Fibroblast of lung (primary cell): ENCODE data around the gene KNTC1. TPM values are rescaled to one million over a fixed set of nuclear protein-coding genes. Genes with fewer than 3 reads are reported as not detected.

Experiments used
- DNase-seq, 2 donors: peaks; one replicate each; pipeline versions ENCODE4 v3.0.0 to v3.0.0-alpha.2; 2010; ENCODE audit warnings: low read depth in 2 of 2
- H2AFZ ChIP-seq: 2 replicates; pipeline ENCODE4 v1.5.1; 2012; ENCODE audit warnings: low read length, control low read depth, inconsistent platforms
- H3K27ac ChIP-seq: 2 replicates; pipeline ENCODE4 v1.5.1; 2011; ENCODE audit warnings: low read length, control low read depth; ENCODE audit not compliant: insufficient read depth
- H3K27me3 ChIP-seq: 2 replicates; pipeline ENCODE4 v1.5.1; 2011; ENCODE audit warnings: mild to moderate bottlenecking, low read length; ENCODE audit not compliant: control insufficient read depth, insufficient read depth
- H3K36me3 ChIP-seq: 2 replicates; pipeline ENCODE4 v1.5.1; 2011; ENCODE audit warnings: low read length; ENCODE audit not compliant: control insufficient read depth, insufficient read depth
- H3K4me1 ChIP-seq: 2 replicates; pipeline ENCODE4 v1.5.1; 2011; ENCODE audit warnings: low read length; ENCODE audit not compliant: control insufficient read depth, insufficient read depth; ENCODE audit errors: extremely low read depth
- H3K4me2 ChIP-seq: 2 replicates; pipeline ENCODE4 v1.5.1; 2011; ENCODE audit warnings: low read length, control low read depth; ENCODE audit not compliant: insufficient read depth; ENCODE audit errors: extremely low read depth
- H3K4me3 ChIP-seq, 4 experiments: fragments of 200-600 bp in 1 of 4; sonication (generic) in 1 of 4; replicated peaks in 1 of 4; 2 replicates each; pipeline ENCODE4 v1.5.1; 2011 to 2016; ENCODE audit warnings: low read length in 4 of 4, low read depth in 3 of 4, mild to moderate bottlenecking in 3 of 4, control low read depth in 2 of 4, inconsistent platforms in 1 of 4, mixed read lengths in 1 of 4; ENCODE audit not compliant: insufficient read depth in 1 of 4; ENCODE audit errors: control extremely low read depth in 1 of 4
- H3K79me2 ChIP-seq: 2 replicates; pipeline ENCODE4 v1.5.1; 2012; ENCODE audit warnings: mild to moderate bottlenecking, low read length, inconsistent platforms; ENCODE audit not compliant: control insufficient read depth, insufficient read depth
- H3K9ac ChIP-seq: 2 replicates; pipeline ENCODE4 v1.5.1; 2011; ENCODE audit warnings: mild to moderate bottlenecking, low read length, control low read depth; ENCODE audit not compliant: insufficient read depth
- H3K9me3 ChIP-seq: 2 replicates; pipeline ENCODE4 v1.5.1; 2012; ENCODE audit warnings: low read depth, low read length; ENCODE audit not compliant: control insufficient read depth, insufficient read depth
- H4K20me1 ChIP-seq: 2 replicates; pipeline ENCODE4 v1.5.1; 2011; ENCODE audit warnings: low read length; ENCODE audit not compliant: control insufficient read depth, insufficient read depth; ENCODE audit errors: extremely low read depth
- EZH2 ChIP-seq: IDR thresholded peaks from 2 replicates; pipeline ENCODE4 v1.5.1; 2012; ENCODE audit warnings: low read length, control low read depth, mild to moderate bottlenecking; ENCODE audit errors: missing control alignments
- polyA plus RNA-seq, 2 donors: library from polyadenylated mRNA; depleted of rRNA in 1 of 2; stranded (reverse) in 1 of 2; unstranded in 1 of 2; fragments of >200 nt; gene quantifications; 2 replicates each; pipeline ENCODE4 v1.2.1, GENCODE V29; 2011 to 2012; ENCODE audit warnings: missing spikeins in 1 of 2
- total RNA-seq: library from RNA; depleted of rRNA; stranded (reverse); fragments of >200 nt; gene quantifications from 2 replicates; pipeline ENCODE4 v1.2.1, GENCODE V29; 2014
- TF ChIP-seq, protein P1 (sequence below), 2 donors: IDR thresholded peaks in 1 of 2; conservative IDR thresholded peaks in 1 of 2; 1 replicate in 1 of 2; 2 replicates in 1 of 2; pipeline ENCODE4 v1.5.1; 2011 to 2012; ENCODE audit warnings: low read length in 2 of 2, control low read depth in 1 of 2, inconsistent platforms in 1 of 2, low read depth in 1 of 2, mild to moderate bottlenecking in 1 of 2

The KNTC1 gene
- total and polyA plus RNA-seq, 2 donors (not counting 1 experiment from before 2014, with no cell fraction given), result 11.0 to 14.4 TPM

DNA sequence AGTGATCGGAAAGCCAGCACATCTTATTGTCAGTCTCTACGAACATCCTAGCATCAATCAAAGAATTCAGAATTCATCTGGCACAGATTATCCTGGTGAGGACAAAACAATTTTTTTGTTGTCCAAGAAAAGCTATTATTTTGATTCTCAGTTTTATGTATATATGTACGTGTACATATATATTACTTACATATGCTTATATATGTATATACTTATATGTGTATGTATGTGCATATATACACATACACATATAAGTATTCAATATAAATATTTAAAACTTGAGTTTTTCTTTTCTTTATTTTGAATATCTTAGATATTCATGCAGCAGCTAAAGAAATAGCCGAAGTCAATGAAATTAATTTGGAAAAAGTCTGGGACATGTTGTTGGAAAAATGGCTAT is 77.9 kb downstream of the KNTC1 start:
- Histone ChIP-seq H3K79me2 (no peaks in the 10 kb centered on the region), H3K9me3 (no peaks in the 10 kb centered on the region), H3K4me1 (no peaks in the 10 kb centered on the region), H3K4me2 (no peak overlapping the region), H3K36me3 (peaks cover 2% of the 10 kb centered on the region), H3K9ac (no peak overlapping the region), H2AFZ (no peak overlapping the region), H4K20me1 (no peaks in the 10 kb centered on the region), H3K27ac (no peak overlapping the region), H3K27me3 (no peaks in the 10 kb centered on the region), H3K4me3 (no peak overlapping the region)
- DNase-seq, result no peak
- TF ChIP-seq, protein P1, sequence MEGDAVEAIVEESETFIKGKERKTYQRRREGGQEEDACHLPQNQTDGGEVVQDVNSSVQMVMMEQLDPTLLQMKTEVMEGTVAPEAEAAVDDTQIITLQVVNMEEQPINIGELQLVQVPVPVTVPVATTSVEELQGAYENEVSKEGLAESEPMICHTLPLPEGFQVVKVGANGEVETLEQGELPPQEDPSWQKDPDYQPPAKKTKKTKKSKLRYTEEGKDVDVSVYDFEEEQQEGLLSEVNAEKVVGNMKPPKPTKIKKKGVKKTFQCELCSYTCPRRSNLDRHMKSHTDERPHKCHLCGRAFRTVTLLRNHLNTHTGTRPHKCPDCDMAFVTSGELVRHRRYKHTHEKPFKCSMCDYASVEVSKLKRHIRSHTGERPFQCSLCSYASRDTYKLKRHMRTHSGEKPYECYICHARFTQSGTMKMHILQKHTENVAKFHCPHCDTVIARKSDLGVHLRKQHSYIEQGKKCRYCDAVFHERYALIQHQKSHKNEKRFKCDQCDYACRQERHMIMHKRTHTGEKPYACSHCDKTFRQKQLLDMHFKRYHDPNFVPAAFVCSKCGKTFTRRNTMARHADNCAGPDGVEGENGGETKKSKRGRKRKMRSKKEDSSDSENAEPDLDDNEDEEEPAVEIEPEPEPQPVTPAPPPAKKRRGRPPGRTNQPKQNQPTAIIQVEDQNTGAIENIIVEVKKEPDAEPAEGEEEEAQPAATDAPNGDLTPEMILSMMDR (conservative IDR thresholded peaks at IDR 0.05 in 1 of 2, IDR thresholded peaks at IDR 0.05 in 1 of 2; ENCODE audit: low read depth in 1 of 2, low read length in 2 of 2), result no peak
- no peak for TF ChIP-seq EZH2

DNA sequence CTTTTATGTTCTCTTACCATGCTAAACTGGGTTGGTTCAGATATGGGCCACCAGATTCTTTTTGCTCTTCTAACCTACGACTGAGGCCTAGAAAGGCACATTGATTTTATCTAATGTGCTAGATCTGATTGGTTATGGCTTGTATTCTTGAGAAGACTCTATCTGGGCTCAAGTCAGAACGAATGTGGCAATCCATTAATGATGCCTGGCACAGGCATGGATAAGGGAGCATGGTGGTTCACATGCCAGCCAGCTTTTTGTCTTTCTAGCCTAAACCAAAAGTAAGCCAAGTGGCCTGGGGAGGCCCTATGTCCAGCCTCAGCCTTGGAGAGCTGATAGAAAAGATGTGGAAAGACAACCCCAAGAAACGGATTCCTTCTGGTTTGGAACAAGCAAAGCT is 82.7 kb downstream of the KNTC1 start:
- TF ChIP-seq EZH2, result no peak
- TF ChIP-seq, protein P1 (conservative IDR thresholded peaks at IDR 0.05 in 1 of 2, IDR thresholded peaks at IDR 0.05 in 1 of 2; ENCODE audit: low read depth in 1 of 2, low read length in 2 of 2), result no peak
- no peaks in the 10 kb centered on the region for H3K79me2 ChIP-seq
- no peak for DNase-seq
- no peaks in the 10 kb centered on the region for H3K4me1 ChIP-seq
- H4K20me1 ChIP-seq, result no peaks in the 10 kb centered on the region
- no peak overlapping the region for H3K27ac ChIP-seq
- no peak overlapping the region for H3K4me3 ChIP-seq
- no peak overlapping the region for H3K9ac ChIP-seq
- H2AFZ ChIP-seq, result no peak overlapping the region
- H3K27me3 ChIP-seq, result no peaks in the 10 kb centered on the region
- H3K36me3 ChIP-seq, result peaks cover 5% of the 10 kb centered on the region
- no peak overlapping the region for H3K4me2 ChIP-seq
- H3K9me3 ChIP-seq, result no peaks in the 10 kb centered on the region

DNA sequence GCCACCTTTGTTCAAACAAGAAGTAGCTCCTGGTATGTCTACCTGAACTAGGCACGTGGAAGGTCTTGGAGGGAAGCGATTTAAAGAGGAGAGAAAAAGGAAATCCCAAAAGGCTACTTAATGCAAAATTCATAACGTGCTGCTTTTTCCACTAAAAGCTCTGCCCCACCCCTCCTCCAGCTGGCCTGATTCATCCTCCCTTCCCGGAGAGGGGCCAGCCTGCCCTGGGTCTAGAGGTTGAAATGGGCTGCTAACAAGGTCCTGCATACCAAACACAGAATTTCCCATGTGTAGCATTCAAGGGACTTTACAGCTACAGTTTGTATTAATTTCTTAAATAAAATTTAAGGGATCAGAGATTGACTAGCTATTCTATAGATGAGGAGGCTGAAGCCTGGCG is 83.2 kb downstream of the KNTC1 start:
- no peaks in the 10 kb centered on the region for H3K79me2 ChIP-seq
- H4K20me1 ChIP-seq, result no peaks in the 10 kb centered on the region
- H3K27me3 ChIP-seq, result no peaks in the 10 kb centered on the region
- H3K36me3 ChIP-seq, result peaks cover 5% of the 10 kb centered on the region
- H3K9ac ChIP-seq, result no peak overlapping the region
- DNase-seq, result no peak
- H3K4me2 ChIP-seq, result no peak overlapping the region
- H2AFZ ChIP-seq, result no peak overlapping the region
- no peak overlapping the region for H3K4me3 ChIP-seq
- no peaks in the 10 kb centered on the region for H3K4me1 ChIP-seq
- no peaks in the 10 kb centered on the region for H3K9me3 ChIP-seq
- no peak overlapping the region for H3K27ac ChIP-seq
- TF ChIP-seq EZH2, result no peak
- TF ChIP-seq, protein P1 (conservative IDR thresholded peaks at IDR 0.05 in 1 of 2, IDR thresholded peaks at IDR 0.05 in 1 of 2; ENCODE audit: low read depth in 1 of 2, low read length in 2 of 2), result no peak
